Placental epithelial cell (primary cell): Measurements from ENCODE around the gene KRTAP19-6. TPM values are rescaled to one million over a fixed set of nuclear protein-coding genes. Genes with fewer than 3 reads are reported as not detected.

Source experiments
- small RNA-seq: library from RNA; depleted of rRNA; stranded (forward); fragments of <200 nt; gene quantifications from one replicate; pipeline ENCODE3, GENCODE V24; 2012
- total RNA-seq: library from RNA; depleted of rRNA; stranded (reverse); fragments of >200 nt; gene quantifications from 2 replicates; pipeline ENCODE4 v1.2.3, GENCODE V29; 2012

KRTAP19-6 gene, protein sequence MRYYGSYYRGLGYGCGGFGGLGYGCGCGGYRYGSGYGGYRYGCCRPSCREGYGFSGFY
- total RNA-seq, result not detected in 2 replicates

DNA sequence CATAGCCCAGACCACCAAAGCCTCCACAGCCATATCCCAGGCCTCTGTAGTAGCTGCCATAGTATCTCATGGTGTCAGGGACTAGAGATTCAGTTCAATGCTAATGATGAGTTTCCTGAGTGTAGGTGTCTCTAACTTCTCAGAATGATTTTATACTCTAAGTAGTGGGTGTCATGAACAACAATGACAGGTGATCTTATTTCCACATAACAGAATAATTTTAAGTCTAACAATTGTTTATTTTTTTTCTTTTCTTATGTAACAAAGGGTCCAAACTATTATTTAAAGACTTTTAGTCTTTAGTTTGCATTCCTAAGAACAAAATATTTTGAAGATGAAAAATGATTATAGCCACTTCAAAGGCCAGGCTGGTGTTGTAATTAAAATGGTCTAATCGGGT, at the start of gene KRTAP19-6:
Gene KRTAP19-6 (minus strand): TSS at position 101 of the 400 bp plus-strand sequence. CDS start 31 bp downstream, at position 70.

DNA sequence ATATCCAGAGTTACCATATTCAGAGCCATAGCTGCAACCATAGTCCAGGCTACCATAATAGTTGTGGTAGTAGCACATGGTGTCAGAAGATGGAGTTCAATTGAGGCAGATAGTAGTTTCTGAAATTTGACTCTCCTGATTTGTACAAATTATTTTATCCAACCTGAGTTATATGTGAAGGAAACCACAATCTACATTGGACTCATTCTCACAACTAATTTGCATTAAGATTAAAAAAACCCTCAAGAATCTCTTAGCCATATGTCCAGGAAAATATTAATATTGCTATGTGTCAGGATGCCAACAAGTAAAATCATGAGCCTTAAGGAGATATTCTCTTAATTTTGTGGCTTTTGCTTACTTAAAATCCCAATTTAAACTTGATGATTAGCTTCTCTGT, 48.6 kb upstream of the KRTAP19-6 start, which contains the start of gene KRTAP22-2:
Gene KRTAP22-2 (minus strand): TSS at position 101 of the 400 bp plus-strand sequence.

DNA sequence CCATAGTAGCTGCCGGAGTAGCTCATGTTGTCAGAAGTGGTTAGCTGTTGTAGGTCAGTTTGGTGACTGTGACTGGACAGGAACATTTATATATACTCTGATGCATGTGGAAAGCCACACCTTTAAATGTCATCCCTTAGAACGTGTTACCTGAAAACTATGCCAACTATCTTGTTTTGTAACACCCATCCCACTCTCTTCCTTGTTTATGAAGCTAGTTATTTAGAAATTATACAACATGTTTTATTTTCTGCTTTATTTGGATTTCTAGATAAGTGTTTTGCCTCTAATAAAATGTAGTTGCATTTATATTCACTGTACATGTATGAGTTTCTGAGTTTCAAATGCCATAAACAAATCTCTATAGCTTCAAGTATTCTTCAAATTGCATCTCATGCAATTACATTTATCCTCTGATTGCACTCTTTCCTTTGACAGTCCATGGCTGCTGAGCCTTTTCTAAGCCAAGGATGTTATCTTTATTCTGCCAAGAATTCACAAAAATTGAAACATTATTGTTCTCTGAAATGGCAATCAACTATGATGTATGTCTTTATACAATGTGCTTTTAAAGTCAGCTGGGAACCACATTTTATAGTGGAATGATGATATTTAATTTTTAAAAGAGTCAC, 19.7 kb upstream of the KRTAP19-6 start, which contains the start of gene KRTAP19-7:
Gene KRTAP19-7 (minus strand): TSS at position 51 of the 632 bp plus-strand sequence. CDS start 25 bp downstream, at position 26.

DNA sequence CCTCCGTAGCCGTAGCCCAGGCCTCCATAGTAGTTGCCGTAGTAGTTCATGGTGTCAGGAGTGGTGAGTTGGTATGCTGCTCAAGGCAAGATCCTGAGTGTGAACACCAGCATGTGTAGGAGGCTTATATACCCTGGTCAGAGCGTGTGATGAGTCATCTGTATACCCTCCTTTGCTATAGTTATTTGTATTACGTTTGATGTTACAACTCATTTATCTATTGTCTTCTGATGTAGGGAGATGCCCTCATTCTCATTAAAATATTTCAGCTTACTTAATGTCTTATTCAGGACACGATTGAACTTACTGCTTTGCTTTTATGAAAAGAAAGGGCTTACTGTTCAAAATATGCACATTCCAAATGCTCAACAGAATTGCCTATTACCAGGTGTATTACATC, 39.6 kb downstream of the KRTAP19-6 start, which contains the start of gene KRTAP19-5:
Gene KRTAP19-5 (minus strand): TSS at position 101 of the 400 bp plus-strand sequence. CDS start 51 bp downstream, at position 50.

DNA sequence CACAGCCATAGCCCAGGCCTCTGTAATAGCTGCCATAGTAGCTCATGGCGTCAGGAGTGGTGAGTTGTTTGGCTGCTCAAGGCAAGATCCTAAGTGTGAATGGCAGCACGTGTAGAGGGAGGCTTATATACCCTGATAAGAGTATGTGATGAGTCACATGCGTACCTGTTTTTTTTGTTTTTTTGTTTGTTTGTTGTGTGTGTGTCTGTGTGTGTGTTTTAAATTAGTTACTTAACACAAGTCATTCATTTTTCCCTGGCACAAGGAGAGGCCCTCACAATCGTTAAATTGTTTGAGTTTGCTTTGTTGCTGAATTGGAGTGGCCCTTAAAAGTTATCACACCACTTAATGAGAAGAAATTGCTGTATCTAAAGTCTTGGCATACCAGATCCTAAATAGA, 44.6 kb downstream of the KRTAP19-6 start, which contains the start of gene KRTAP19-4:
Gene KRTAP19-4 (minus strand): TSS at position 101 of the 400 bp plus-strand sequence. CDS start 55 bp downstream, at position 46.

DNA sequence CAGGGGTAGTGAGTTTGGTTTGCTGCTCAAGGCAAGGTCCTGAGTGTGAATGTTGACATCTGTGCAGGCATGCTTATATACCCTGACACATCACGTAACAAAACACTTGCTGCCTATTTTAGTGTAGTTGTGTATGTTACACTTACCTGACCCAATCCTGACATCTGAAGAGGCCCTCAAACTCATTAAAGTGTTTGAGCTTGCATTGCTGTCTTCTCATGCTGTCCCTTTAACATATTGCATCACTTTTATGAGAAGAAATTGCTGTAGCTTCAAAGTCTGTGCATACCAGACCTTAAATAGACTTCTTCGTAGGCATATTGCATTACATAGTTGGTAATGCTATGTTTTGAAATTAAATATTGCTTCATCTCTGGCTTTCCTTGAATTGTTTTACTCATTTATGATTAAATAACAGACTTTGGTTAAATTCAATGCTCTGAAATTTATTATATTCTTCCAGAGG, 49.7 kb downstream of the KRTAP19-6 start, which contains the start of gene KRTAP19-3:
Gene KRTAP19-3 (minus strand): TSS at position 51 of the 466 bp plus-strand sequence. CDS start 56 bp downstream, outside the sequence.

Small RNA genes lying within 50 kb of the gene (small RNA-seq; reads per million reads assigned to genes)
- gene AP000567.1 (not detected), gene KRTAP19-10P (not detected), gene KRTAP19-11P (not detected), gene KRTAP19-9P (not detected), gene KRTAP22-2 (not detected)

Other genes with a start within 250 kb of the KRTAP19-6 start
- not detected in 2 replicates for gene KRTAP26-1, start 221.5 kb downstream of the KRTAP19-6 start, total RNA-seq
- gene KRTAP27-1, start 204.2 kb downstream of the KRTAP19-6 start, total RNA-seq, result not detected in 2 replicates
- not detected in 2 replicates for gene KRTAP23-1, start 193.3 kb downstream of the KRTAP19-6 start, total RNA-seq
- gene KRTAP13-2, start 169.6 kb downstream of the KRTAP19-6 start, total RNA-seq, result not detected in 2 replicates
- gene KRTAP13-1, start 145.8 kb downstream of the KRTAP19-6 start, total RNA-seq, result not detected in 2 replicates
- gene KRTAP13-3, start 115.9 kb downstream of the KRTAP19-6 start, total RNA-seq, result not detected in 2 replicates
- not detected in 2 replicates for gene KRTAP13-4, start 111.6 kb downstream of the KRTAP19-6 start, total RNA-seq
- not detected in 2 replicates for gene KRTAP15-1, start 101.6 kb downstream of the KRTAP19-6 start, total RNA-seq
- not detected in 2 replicates for gene KRTAP19-1, start 61.5 kb downstream of the KRTAP19-6 start, total RNA-seq
- not detected in 2 replicates for gene KRTAP19-2, start 54.4 kb downstream of the KRTAP19-6 start, total RNA-seq
- not detected in 2 replicates for gene KRTAP19-3, start 49.9 kb downstream of the KRTAP19-6 start, total RNA-seq
- gene KRTAP19-4, start 44.7 kb downstream of the KRTAP19-6 start, total RNA-seq, result not detected in 2 replicates
- not detected in 2 replicates for gene KRTAP19-5, start 39.7 kb downstream of the KRTAP19-6 start, total RNA-seq
- not detected in 2 replicates for gene KRTAP19-7, start 19.4 kb upstream of the KRTAP19-6 start, total RNA-seq
- not detected in 2 replicates for gene KRTAP22-2, start 48.5 kb upstream of the KRTAP19-6 start, total RNA-seq
- not detected in 2 replicates for gene KRTAP6-3, start 50.6 kb upstream of the KRTAP19-6 start, total RNA-seq
- gene KRTAP6-2, start 57.0 kb upstream of the KRTAP19-6 start, total RNA-seq, result not detected in 2 replicates
- gene KRTAP22-1, start 59.2 kb upstream of the KRTAP19-6 start, total RNA-seq, result not detected in 2 replicates
- not detected in 2 replicates for gene KRTAP6-1, start 72.1 kb upstream of the KRTAP19-6 start, total RNA-seq
- gene KRTAP20-1, start 74.6 kb upstream of the KRTAP19-6 start, total RNA-seq, result not detected in 2 replicates
- gene KRTAP20-4, start 78.8 kb upstream of the KRTAP19-6 start, total RNA-seq, result not detected in 2 replicates
- gene KRTAP20-2, start 93.3 kb upstream of the KRTAP19-6 start, total RNA-seq, result not detected in 2 replicates
- not detected in 2 replicates for gene KRTAP20-3, start 101.0 kb upstream of the KRTAP19-6 start, total RNA-seq
- gene KRTAP21-3, start 176.9 kb upstream of the KRTAP19-6 start, total RNA-seq, result not detected in 2 replicates
- gene KRTAP21-2, start 205.4 kb upstream of the KRTAP19-6 start, total RNA-seq, result not detected in 2 replicates
- not detected in 2 replicates for gene KRTAP21-1, start 213.6 kb upstream of the KRTAP19-6 start, total RNA-seq